ENCODE measurements around the gene SSUH2.
"Not testable (repeated sequence)": the region's sequence is repeated elsewhere in the genome, so short reads cannot be mapped to it uniquely, and the experiment has no call there.

The SSUH2 gene

DNA sequence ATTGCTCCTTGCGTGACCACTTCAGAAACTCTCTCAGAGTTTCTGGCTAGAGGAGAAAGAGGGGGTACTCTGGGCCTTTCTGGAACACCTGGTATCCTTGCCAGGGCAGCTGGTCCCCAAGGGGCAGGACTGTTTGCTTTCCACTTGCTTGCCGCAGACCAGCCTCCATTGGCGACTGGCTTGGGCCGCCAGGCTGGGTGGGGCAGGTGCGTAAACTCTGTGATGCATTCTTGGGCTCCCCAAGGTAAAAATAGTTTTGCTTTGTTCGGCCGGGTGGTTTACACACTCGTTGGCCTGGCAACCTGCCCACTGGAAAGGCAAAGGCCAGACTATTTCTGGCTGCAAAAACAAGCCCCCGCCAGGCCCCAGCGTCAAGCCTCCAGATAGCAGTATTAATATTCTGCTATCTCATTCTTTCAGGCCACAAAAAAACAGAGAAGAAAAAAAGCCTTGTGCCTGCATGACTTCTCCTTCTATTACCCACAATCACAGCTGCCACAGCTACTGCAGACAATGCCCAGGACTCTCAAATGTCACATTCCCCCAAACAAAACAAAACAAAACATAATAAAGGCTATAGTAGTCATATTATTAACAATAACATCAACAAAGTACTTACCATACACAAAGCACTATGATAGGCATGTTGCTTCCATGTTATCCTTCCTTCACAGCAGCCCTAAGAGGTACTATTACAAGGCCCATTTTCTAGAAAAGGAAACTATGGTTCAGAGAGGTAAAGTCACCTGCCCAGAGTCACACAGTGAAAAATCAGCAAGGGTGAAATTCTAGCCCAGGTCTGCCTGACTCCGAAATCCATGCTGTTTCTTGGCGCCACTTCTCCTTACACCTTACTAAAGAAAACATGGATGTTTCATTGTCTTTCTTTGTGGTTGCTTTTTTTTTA, 14.0 kb upstream of the SSUH2 start:
- DNase-seq, result no peak

DNA sequence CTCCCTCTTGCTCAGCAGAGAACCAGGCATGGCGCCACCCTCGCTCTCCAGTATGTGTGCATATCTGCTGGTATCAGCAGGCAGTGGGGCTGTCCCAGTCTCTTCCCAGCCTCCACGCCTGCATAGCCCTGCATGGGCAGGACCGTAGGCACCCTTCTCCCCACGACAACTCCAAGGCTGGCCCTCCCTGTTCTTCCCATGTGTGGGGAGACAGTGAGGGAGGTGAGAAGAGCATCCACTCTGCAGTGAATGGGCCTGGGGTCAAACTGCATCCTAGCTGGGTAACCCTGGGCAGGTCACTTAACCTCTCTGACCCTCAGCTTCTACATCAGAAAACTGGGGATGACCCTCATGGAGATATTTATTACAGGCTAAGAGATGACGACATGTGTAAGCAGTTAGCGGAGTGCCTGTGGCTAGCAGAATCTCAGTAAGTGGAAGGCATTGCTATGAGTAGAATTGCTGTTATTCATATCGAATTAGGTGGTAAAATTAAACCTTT, 13.3 kb upstream of the SSUH2 start:
- DNase-seq, result no peak

DNA sequence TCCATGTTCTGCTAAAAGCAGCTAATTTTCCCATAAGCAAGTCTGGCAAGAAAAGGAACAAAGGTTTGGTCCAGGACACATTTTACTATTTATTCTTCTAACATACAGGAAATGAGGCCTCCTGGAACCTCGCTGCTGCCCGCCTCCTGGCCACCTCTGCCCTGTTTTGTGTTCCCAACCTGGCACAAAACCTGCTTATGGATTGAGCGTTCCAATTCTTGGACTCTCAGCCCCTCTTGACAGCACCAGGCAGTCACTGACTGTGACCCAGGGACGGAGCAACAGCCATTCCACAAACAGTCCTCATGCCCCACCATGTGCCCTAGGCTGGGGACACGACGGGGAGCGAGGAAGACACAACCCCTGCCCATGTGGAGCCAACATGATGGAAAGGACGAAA, 11.6 kb upstream of the SSUH2 start:
- no peak for DNase-seq

DNA sequence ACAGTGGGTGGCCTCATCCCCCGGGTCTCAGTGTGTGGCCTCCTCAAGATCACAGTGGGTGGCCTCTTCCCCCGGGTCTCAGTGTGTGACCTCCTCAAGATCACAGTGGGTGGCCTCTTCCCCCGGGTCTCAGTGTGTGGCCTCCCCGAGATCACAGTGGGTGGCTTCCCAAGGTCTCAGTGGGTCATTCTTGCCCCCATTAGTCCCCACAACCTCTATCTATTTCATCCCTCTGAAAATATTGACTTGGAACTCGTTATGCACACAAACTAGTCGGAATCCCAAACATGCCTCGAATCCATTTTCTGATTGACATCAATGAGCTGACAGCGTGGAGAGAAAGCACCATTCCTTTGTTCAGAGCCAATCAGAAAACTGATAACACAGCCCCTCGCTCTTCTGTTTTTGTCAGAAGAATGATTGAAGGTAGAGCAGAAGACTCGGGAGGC, 10.8 kb upstream of the SSUH2 start:
- no peak for DNase-seq

DNA sequence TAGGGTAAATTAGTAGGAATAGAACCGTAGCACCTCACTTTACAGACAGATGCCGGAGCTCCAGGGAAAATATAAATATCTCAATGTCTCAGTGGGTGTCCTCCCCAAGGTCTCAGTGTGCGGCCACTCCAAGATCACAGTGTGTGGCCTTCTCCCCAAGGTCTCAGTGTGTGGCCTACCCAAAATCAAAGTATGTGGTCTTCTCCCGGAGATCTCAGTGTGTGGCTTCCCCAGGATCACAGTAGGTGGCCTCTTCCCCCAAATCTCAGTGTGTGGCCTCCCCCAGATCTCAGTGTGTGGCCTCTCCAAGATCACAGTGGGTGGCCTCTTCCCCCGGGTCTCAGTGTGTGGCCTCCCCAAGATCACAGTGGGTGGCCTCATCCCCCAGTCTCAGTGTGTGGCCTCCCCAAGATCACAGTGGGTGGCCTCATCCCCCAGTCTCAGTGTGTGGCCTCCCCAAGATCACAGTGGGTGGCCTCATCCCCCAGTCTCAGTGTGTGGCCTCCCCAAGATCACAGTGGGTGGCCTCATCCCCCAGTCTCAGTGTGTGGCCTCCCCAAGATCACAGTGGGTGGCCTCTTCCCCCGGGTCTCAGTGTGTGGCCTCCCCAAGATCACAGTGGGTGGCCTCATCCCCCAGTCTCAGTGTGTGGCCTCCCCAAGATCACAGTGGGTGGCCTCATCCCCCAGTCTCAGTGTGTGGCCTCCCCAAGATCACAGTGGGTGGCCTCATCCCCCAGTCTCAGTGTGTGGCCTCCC, 10.2 kb upstream of the SSUH2 start:
- not testable (repeated sequence) for DNase-seq

DNA sequence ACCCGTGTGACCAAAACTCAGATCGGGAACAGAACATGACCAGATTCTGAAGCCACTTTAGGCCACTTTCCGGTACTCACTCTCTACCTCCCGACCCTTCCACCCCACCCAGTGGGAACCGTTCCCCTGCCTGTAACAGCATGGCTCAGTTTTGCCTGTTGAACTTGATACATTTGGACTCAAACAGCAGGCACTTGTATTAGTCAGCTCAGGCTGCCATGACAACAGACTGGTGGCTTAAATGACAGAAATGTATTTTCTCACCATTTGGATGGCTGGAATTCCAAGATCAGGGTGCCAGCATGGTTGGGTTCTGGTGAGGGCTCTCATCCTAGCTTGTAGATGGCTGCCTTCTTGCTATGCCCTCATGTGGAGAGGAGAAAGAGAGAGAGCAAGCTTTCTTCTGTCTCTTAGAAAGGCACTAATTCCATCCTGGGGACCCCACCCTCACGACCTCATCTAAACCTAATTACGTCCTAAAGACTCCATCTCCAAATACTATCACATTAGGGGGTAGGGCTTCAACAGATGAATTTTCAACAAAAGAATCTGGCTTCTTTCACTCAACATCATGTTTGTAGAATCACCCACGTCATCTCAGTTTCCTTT, 9.3 kb upstream of the SSUH2 start:
- DNase-seq, result no peak

DNA sequence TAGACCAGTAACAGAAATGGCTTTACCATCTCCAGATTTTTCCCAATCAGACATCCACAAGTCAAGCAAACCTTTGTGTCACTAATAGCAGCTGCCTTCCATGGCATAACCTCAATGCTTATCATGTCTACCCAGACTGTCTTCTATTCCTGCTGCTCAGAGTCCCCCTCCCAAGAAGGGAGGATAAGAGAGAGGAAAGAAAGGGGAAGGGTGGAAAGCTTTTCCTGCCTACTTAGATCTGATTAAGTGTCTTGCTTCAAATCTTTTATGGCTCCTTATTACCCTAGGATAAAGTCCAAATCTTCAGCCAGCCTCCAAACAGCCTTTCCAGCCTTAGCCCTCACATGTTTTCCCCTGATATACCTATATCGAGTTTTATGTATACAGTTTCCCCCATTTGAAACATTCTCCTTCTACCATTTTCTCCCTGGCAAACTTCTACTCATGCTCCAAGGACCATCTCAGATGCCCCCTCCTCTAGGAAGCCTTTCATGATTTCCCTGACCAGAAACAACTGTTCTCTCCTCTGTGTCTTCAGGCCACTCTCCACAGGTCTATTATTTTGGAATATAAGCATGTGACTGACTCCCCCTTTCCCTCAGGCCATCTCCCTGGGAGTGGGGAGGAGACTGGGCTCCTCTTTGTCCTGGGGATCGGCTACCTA, 7.9 kb upstream of the SSUH2 start:
- DNase-seq, result no peak

DNA sequence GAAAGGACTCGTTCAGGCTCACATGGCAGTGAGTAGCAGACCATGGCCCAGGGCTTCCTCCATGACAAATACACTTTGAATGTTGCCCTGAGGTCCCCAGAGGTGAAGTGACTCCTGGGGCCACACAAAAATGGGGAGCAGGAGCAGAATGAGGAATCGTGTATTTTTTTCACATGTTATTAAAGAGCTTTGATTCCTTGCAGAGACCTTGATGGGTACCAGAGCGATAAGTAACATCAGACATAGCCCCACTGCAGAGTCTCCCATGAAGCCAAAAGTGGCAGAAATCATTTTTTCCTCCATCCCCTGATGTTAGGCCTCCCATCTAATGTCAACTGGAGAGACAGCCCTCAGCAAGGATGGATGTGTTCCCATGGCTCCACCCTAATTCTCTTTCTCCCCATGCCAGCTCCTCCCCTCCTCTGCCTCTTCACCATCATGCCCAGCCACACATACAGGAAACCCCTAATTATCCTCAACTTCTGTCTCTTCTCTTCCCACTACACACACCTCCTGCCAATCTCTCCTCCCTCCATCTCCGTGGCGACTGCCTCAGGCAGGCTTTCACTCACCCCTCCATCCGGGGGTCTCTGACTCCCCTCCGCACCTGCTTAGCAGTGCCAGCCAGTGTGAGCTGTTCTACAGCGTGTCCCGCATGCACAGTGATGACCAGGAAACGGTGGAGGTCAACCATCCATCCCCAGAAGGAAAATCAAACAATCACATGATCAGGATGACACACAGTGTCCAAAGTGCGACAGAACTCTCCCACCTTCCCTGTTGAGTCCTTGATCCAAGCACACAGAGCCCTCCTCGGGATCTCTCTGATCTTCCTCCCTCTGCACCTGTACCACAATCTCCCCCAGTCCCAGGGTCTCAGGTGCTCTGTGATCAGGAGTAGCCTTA, 7.1 kb upstream of the SSUH2 start:
- DNase-seq, result no peak

DNA sequence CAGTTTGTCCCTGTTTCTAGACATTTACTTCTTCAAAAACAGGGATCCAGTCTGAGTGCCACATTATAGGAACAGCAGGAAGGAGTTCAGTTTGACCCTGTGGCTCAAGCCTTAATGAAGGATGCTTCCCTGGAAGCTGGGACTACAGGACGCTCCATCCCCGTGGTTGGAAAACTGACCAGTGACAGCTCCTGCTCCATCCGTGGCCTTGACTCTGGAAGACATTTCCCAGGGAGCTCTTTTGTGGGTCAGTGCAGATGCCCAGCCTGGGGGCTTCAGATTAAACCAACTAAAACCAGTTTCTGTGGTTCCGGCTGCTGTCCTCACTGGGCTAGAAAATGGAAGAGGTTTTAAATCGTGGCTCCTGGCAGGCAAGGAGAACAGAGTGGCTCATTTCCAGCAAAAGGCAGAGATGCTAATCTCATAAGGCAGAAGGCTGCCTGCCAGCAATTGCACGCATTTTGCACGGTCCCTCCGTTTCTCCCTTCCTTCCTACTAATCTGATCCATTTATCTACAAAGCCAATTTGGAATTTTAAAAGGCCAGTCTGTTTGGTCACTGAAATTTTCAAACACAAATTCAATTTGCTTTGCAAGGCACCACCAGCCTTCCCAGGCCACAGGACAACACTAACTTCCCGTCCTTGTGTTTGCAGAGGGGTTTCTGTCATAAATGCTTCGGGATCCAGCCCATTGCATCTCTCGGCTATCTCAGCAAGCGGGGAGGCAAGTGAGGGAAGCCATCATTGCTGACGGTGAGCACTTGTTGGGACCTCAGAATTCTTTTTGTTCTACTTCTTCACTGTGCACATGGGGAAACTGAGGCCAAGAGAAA, 6.2 kb upstream of the SSUH2 start:
- no peak for DNase-seq

DNA sequence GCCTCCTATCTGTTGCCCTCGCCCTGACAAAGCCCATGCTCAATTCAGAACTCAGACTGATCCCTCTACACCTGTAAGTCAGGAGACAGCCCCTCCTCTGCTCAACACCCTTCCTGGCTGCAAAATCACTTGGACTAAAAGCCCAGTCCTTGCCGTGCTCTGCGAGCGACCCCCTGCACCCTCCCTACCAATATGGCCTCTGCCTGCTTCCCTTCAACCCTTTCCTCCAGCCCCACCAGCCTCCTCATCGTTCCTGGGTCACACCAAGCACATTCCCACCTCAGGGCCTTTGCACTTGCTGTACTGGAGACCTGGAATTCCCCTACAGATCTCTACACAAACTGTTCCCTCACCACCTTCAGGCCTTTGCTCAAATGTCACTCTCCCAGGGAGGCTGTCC, 5.2 kb upstream of the SSUH2 start:
- DNase-seq, result no peak

DNA sequence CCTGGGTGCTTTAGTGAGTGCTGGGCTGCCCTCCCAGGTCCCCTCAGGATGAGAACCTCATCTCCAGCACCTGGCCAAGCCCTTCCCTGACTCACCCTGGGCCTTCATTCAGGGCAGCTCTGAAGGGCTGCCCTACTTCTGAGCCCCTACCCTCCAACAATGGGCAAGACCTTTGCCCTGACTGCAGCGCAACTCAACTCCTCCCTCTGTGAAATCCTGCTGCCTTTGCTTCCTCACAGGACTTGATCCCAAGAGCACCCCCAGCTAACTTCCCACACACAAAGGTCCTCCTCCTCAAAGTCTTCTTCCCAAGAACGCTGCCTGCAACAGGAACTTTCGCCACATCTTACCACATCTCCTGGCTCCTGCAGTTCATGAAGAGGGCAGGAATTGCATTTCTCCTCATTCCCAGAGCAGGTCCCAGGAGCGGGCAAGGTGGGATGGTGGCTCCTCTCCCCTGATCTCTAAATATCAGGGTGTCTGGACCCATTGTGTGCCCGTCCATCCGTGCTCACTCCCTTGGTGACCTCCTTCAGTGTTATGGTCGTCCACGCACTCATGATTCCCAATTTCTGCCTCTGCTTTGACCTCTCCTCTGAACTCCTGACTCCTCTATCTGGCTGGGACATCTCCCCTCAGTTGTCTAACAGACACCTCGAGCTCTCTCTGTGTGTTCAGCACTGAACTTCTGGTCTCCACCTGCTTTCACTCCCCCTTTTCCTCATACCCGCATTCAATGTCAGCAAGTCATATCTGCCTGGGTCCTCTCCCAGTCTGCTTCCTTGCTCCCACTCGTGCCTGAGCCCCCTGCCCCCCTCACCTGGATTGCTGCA, 4.5 kb upstream of the SSUH2 start:
- DNase-seq, result no peak

DNA sequence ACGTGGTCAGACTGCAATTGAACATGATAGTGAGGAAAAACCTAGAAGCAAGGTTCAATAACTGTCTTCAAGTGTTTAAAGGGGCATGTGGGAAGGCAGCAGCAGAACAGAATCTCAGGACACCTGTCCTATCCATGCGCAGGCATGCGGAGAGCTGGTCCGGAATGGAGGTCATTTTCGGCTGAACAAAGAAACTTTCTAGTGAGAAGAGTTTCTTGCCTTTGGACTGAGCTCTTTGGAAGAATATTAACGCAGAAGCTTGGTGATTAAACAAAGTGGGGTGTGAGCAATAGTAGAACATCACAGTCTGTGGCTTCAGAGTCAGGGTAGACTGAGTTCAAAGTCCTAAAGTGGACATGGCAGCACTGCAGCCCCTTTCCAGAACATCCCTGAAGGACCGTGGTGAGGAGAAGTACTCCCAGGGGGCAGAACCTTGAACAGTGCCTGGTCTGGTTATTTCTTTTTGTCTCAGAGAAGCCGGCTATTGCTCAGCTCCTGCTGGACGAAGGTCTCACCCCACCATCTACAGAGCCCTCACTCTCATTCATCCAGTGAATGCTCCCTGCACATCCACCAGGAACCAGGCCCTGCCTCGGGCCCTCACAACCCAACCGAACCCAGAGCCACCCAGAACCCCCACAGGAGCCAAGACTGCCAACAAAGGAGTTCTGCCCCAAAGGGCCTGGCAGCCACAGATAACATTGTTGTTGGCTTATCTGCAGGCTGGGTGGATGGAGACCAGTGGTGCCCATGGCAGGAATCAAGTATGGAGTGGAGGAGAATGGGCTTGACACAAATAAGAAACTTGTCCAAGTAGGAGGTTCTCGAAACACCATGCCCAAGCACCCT, 2.8 kb upstream of the SSUH2 start:
- no peak for DNase-seq

DNA sequence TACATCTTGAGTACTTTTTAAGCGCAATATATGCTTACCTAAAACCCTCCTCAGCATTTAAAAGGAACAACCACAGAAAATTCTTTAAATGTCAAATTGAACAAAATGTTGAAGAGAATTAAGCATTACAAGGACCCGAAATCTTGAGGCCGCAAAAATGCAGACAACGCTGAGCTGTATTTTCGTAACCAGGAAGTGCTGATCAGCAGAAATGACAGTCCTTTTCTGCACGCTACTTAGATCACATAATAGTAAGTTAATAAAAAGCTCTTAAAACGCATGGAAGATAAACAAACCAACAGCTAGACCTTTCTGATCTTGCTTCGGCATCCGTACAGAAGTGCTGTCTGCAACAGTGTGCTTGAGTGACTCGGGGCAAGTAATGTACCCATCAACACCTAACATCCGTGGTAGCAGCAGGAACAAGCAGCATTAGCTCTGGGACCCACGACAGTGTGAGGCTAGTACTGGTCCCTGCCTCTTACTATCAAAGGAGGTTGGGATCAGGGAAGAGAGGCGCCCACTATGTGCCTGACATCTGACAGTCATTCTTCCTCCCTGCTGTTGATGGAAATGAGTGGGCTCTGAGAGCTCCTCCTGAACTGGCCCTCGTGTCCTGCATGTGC, 1.8 kb upstream of the SSUH2 start:
- DNase-seq, result no peak

DNA sequence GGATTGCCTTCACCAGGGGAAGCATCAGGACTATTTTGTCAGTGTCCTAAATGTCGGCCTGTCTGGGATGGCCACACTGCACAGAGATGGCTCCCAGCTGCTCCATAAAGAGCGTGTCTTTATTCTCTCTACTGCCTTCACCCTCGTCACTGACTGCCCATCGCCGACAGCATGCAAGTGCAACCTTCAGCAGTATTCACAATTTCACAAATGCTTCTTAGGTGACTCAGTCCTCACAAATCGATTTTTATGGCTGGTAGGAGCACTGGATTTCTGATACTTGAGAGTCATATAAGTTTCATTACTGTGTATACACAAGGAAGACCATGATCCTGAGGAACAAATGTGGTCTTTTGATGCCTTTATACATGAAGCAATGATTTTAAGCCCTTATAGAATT, 1.1 kb upstream of the SSUH2 start:
- DNase-seq, result no peak

DNA sequence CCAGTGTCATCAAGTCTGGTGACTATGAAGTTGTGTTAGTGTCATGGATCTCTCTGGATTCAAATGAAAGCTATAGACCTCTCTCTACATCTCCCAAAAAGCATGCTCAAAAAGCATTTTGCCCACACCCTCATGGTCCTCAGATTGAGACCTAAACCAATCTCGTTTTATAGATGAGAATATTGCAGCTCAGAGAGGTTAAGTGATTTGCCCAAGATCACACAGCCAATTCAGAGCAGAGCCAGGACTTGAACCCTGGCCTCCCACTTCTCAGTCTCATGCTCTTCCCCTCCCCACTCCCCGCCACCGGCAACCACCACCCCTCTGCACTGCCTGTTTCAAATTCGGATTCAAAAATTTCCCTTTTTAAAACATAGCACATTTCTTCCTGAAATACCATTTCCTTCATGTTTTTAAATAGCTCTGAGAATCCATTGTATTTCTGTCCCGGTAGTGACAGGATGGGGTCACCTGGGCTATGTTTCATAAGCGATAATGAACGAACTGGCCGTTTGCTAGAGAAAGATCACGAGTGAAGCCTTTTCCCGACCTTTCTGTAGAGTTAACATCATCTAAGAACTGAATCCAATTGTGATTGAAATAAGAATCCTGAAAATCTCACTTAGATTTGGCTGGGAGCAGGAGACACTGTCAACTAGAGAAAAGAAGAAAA, 769 bp downstream of the SSUH2 start:
- no peak for DNase-seq

DNA sequence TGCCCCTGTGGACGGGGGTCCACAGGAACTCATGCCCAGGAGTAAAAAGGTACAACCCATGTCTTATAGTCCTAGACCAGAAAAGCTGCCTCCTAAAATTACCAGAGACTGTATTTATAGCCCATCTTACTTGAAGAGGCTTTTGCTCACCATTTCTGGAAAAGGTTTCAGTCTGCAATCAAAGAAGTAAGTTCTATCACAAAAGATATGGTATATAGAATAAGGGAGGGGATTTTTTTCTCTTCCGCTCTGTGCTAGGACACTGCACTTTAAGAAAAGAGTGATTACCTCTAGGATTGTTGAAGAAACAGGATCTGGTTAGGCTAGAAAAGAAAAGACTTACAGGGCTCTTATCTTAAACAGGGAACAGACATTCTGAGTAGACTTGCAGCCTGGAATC, 2.6 kb downstream of the SSUH2 start:
- DNase-seq, result no peak

DNA sequence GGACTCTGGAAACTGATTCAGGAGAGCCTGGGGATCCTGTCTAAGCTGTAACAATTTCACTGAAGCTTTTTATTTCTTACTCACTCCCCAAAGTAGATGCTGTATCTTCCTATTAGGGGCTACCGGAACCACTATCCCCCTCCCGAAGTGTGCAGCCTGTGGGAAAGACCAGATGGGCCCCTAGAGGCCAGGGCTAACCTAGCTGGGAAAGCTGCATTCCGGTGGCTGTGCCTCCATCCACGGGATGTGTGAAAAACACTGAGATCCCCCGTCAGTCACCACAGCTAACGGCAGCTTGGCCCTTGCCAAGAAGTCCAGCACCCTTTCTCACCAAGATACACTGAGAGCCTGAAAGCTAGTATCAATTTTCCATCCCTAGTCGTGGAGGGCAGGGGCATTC, 3.1 kb downstream of the SSUH2 start:
- no peak for DNase-seq

DNA sequence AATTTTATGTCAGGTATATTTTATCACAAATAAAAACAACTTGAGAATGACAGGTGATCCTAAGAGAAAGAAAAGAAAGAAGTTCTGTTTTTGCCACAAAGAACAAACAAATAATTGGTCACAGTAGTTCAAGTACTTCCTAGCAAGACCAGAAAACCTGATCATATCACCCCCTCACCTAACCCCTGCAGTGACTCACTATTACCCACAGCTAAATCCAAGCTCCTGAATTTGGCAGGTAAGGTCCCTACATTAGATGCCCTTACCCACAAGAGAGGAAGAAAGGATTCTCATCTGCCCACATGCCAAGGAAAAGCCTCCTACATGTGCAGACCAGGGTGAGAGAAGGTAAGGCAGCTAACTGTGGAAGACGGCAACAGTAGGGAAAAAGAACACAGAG, 4.4 kb downstream of the SSUH2 start:
- no peak for DNase-seq
